ENCODE data around the gene TMBIM1. TPM values are rescaled to one million over a fixed set of nuclear protein-coding genes. Genes with fewer than 3 reads are reported as not detected.

TMBIM1 gene
- total RNA-seq, 4 donors from 2014 or later: 238 to 342 (median 275) TPM

- Histone ChIP-seq H3K9me3 (no peaks in the 10 kb centered on the region), H3K4me1 (peaks cover 26 to 94% (median 61%) of the 10 kb centered on the region in 3 donors), H3K27ac (no peak overlapping the region), H3K4me3 (no peak overlapping the region), H3K36me3 (peaks cover 4 to 90% (median 48%) of the 10 kb centered on the region in 3 donors), H3K27me3 (no peaks in the 10 kb centered on the region)
- 72 to 78% methylated on average over 3 of the region's 3 CpGs for WGBS, 2 donors
- no peak for TF ChIP-seq CTCF (IDR thresholded peaks at IDR 0.05)
- no peak for TF ChIP-seq POLR2A (IDR thresholded peaks at IDR 0.05)
- DNase-seq: no peak
- intact Hi-C loops (cut with DNase I): no loop called here
These were observed 65.4 kb downstream of the TMBIM1 start for GRCh38 chr2:218226903-218227302.

Small RNA genes lying within 50 kb of the gene (small RNA-seq; reads per million reads assigned to genes)
- gene MIR6810: 0 reads per million in 4 donors

Other genes with a start within 250 kb of the TMBIM1 start
- gene RUFY4, start 223.2 kb downstream of the TMBIM1 start, total RNA-seq: not detected
- gene CXCR2, start 166.5 kb downstream of the TMBIM1 start, total RNA-seq: 10 to 100 TPM in 3 of 4 donors, 1 to 10 TPM in 1; 5.7 to 32.2 (median 19.1) TPM
- 1 to 10 TPM in 1 of 4 donors, not detected in 3; 1.3 TPM for gene CXCR1, start 125.5 kb downstream of the TMBIM1 start, total RNA-seq
- gene ARPC2, start 75.3 kb downstream of the TMBIM1 start, total RNA-seq: 100 to 1,000 TPM; 465 to 690 (median 542) TPM
- gene GPBAR1, start 31.5 kb downstream of the TMBIM1 start, total RNA-seq: 1 to 10 TPM in 1 of 4 donors, under 1 TPM in 2, not detected in 1; 0.26 to 1.3 (median 0.31) TPM
- gene AAMP, start 22.4 kb downstream of the TMBIM1 start, total RNA-seq: 100 to 1,000 TPM in 3 of 4 donors, 10 to 100 TPM in 1; 97.9 to 136 (median 118) TPM
- 10 to 100 TPM; 19.7 to 34.3 (median 28.0) TPM for gene PNKD, start 22.0 kb downstream of the TMBIM1 start, total RNA-seq
- not detected for gene CATIP, start 64.4 kb upstream of the TMBIM1 start, total RNA-seq
- 10 to 100 TPM in 1 of 4 donors, 1 to 10 TPM in 3; 1.7 to 10.6 (median 8.7) TPM for gene SLC11A1, start 89.8 kb upstream of the TMBIM1 start, total RNA-seq
- 10 to 100 TPM; 47.3 to 87.4 (median 58.0) TPM for gene CTDSP1, start 107.4 kb upstream of the TMBIM1 start, total RNA-seq
- gene VIL1, start 126.6 kb upstream of the TMBIM1 start, total RNA-seq: not detected

Measured in esophagus squamous epithelium (tissue), 5 donors.